Lung (tissue), 12 donors: ENCODE results near the gene ENGASE. TPM values are rescaled to one million over a fixed set of nuclear protein-coding genes. Genes with fewer than 3 reads are reported as not detected.
A peak's percentile ranks its signal among the peaks of the same experiment; 100 is the strongest.

Experiments
- ATAC-seq: fragments of 200-7000 bp; cut with Tn5 transposase; one replicate; pipeline ENCODE4 v1.9.1; 2020; ENCODE audit warnings: moderate number of reproducible peaks; ENCODE audit not compliant: insufficient read depth, low FRiP score
- DNase-seq, 3 donors: peaks; one replicate each; pipeline ENCODE4 v3.0.0-alpha.2; 2013 to 2017
- H3K27ac ChIP-seq, 2 donors: one replicate each; pipeline ENCODE4 v1.5.1; 2013; ENCODE audit warnings: mild to moderate bottlenecking in 2 of 2, moderate library complexity in 2 of 2, control low read depth in 1 of 2, inconsistent platforms in 1 of 2, low read depth in 1 of 2, low read length in 1 of 2
- H3K27me3 ChIP-seq, 3 donors: one replicate each; pipeline ENCODE4 v1.5.1; 2013; ENCODE audit warnings: low read length in 2 of 3; ENCODE audit not compliant: control insufficient read depth in 3 of 3, insufficient read depth in 3 of 3
- H3K36me3 ChIP-seq, 4 donors: one replicate each; pipeline ENCODE4 v1.5.1; 2013; ENCODE audit warnings: low read length in 4 of 4, mild to moderate bottlenecking in 1 of 4, moderate library complexity in 1 of 4; ENCODE audit not compliant: control insufficient read depth in 4 of 4, insufficient read depth in 4 of 4
- H3K4me1 ChIP-seq, 5 donors: one replicate each; pipeline ENCODE4 v1.5.1; 2013; ENCODE audit warnings: low read length in 5 of 5, mild to moderate bottlenecking in 2 of 5, moderate library complexity in 1 of 5; ENCODE audit not compliant: control insufficient read depth in 5 of 5, insufficient read depth in 5 of 5
- H3K4me3 ChIP-seq: one replicate; pipeline ENCODE4 v1.5.1; 2013; ENCODE audit warnings: mild to moderate bottlenecking, control low read depth, moderate library complexity
- H3K9ac ChIP-seq, 2 donors: one replicate each; pipeline ENCODE4 v1.5.1; 2013; ENCODE audit warnings: low read length in 2 of 2, control low read depth in 1 of 2; ENCODE audit not compliant: insufficient read depth in 1 of 2
- H3K9me3 ChIP-seq, 4 donors: one replicate each; pipeline ENCODE4 v1.5.1; 2013; ENCODE audit warnings: low read length in 3 of 4, mild to moderate bottlenecking in 1 of 4, moderate library complexity in 1 of 4; ENCODE audit not compliant: control insufficient read depth in 4 of 4, insufficient read depth in 3 of 4
- CTCF ChIP-seq: IDR thresholded peaks from 2 replicates; pipeline ENCODE4 v1.5.1; 2012; ENCODE audit warnings: mild to moderate bottlenecking; ENCODE audit errors: control extremely low read depth, extremely low read depth
- WGBS, 2 donors: extraction: QIAGEN DNeasy Blood & Tissue Kit; methylation state at CpG; one replicate each; pipeline ENCODE4 v1.1.7; 2013; 5-methylcytosine and 5-hydroxymethylcytosine counted together
- polyA plus RNA-seq, 2 donors: library from polyadenylated mRNA; stranded (reverse); fragments of 200-250 nt; gene quantifications; one replicate each; pipeline ENCODE4 v1.2.1, GENCODE V29; 2013
- total RNA-seq, 2 donors: library from RNA; depleted of rRNA in 1 of 2; stranded (reverse); fragments of >200 nt in 1 of 2; gene quantifications; one replicate each; pipeline ENCODE4 v1.2.1, GENCODE V29; 2014 to 2021
- donor health status: control.
- donor health status: control.
- donor health status: Bipolar disorder and iron deficiency.
- donor health status: healthy.
- donor health status: DM: yes; HTN: yes; CAD: no.

ENGASE gene
- total and polyA plus RNA-seq, 4 donors = 19.0 to 45.7 (median 32.5) TPM

- H3K27me3 ChIP-seq = no peaks in the 10 kb centered on the region
- no peak for TF ChIP-seq CTCF
- H3K4me1 ChIP-seq = no peaks in the 10 kb centered on the region
- H3K27ac ChIP-seq = no peak overlapping the region
- H3K36me3 ChIP-seq = peaks cover 0 to 45% (median 18%) of the 10 kb centered on the region in 4 donors
- ATAC-seq (no peak), DNase-seq (no peak)
- H3K9ac ChIP-seq = no peak overlapping the region
- H3K4me3 ChIP-seq = no peak overlapping the region
- H3K9me3 ChIP-seq = no peaks in the 10 kb centered on the region
- WGBS, 2 donors = 92 to 94% methylated on average over 27 to 28 of the region's 28 CpGs
Observed at GRCh38 chr17:79085921-79086551, 11.4 kb downstream of the ENGASE start.

GRCh38 chr17:79086609-79087427 lies 12.2 kb downstream of the ENGASE start:
- Histone ChIP-seq H3K36me3 (peaks cover 0 to 43% (median 17%) of the 10 kb centered on the region in 4 donors), H3K27ac (no peak overlapping the region), H3K9ac (no peak overlapping the region), H3K4me3 (no peak overlapping the region), H3K4me1 (no peaks in the 10 kb centered on the region), H3K9me3 (no peaks in the 10 kb centered on the region), H3K27me3 (no peaks in the 10 kb centered on the region)
- WGBS, 2 donors = 84 to 86% methylated on average over 33 of the region's 33 CpGs
- no peak for TF ChIP-seq CTCF
- no peak for DNase-seq
- ATAC-seq = no peak

GRCh38 chr17:79087428-79088143 lies 13.0 kb downstream of the ENGASE start:
- Histone ChIP-seq H3K9me3 (no peaks in the 10 kb centered on the region), H3K4me3 (no peak overlapping the region), H3K36me3 (peaks cover 0 to 38% (median 14%) of the 10 kb centered on the region in 4 donors), H3K27me3 (no peaks in the 10 kb centered on the region), H3K4me1 (no peaks in the 10 kb centered on the region), H3K9ac (no peak overlapping the region), H3K27ac (no peak overlapping the region)
- WGBS, 2 donors = 53 to 55% methylated on average over 11 to 12 of the region's 12 CpGs
- TF ChIP-seq CTCF = peak; percentile 82
- peak; percentile 68 for ATAC-seq
- DNase-seq = peak; percentile 65 to 71 (median 66)
